ENCODE measurements around the gene CXADR.

DNA sequence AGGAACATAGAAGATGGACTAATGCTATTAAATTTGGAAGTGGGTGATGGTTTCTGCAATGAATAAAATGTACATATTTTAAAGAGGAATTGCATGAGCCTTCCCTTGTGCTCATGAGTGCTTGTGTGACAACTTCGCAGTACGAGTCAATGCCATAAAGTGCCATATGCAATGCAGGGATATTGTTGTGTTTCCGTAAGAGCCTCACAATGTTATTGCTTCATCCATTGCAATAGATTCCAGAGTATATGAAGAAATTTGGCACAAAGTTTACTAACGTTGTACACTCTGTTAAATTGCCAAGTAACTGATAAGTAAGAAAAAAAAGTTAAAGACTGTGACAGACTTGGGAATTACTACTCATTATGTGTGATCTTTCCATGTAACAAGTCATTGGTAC lies 77.6 kb downstream of the CXADR start:
- TF ChIP-seq, protein P1, sequence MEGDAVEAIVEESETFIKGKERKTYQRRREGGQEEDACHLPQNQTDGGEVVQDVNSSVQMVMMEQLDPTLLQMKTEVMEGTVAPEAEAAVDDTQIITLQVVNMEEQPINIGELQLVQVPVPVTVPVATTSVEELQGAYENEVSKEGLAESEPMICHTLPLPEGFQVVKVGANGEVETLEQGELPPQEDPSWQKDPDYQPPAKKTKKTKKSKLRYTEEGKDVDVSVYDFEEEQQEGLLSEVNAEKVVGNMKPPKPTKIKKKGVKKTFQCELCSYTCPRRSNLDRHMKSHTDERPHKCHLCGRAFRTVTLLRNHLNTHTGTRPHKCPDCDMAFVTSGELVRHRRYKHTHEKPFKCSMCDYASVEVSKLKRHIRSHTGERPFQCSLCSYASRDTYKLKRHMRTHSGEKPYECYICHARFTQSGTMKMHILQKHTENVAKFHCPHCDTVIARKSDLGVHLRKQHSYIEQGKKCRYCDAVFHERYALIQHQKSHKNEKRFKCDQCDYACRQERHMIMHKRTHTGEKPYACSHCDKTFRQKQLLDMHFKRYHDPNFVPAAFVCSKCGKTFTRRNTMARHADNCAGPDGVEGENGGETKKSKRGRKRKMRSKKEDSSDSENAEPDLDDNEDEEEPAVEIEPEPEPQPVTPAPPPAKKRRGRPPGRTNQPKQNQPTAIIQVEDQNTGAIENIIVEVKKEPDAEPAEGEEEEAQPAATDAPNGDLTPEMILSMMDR (IDR thresholded peaks at IDR 0.05): no peak
- no peak for TF ChIP-seq POLR2A (IDR thresholded peaks at IDR 0.05)

Data from uterus (tissue), 2 donors.